Lower leg skin (tissue), 3 donors: ENCODE results near the gene NIPAL3.

Experiments used
- POLR2A ChIP-seq, 2 donors: fragments of 450-650 bp; IDR thresholded peaks; one replicate each; pipeline ENCODE4 v1.6.1; 2016 to 2017; ENCODE audit warnings: antibody characterized with exemption in 2 of 2, mild to moderate bottlenecking in 1 of 2, moderate library complexity in 1 of 2
- TF ChIP-seq, protein P1 (sequence below), 3 donors: fragments of 450-650 bp; IDR thresholded peaks; one replicate each; pipeline ENCODE4 v1.5.1; 2016; ENCODE audit warnings: antibody characterized with exemption in 3 of 3, mild to moderate bottlenecking in 3 of 3, moderate library complexity in 2 of 3

DNA sequence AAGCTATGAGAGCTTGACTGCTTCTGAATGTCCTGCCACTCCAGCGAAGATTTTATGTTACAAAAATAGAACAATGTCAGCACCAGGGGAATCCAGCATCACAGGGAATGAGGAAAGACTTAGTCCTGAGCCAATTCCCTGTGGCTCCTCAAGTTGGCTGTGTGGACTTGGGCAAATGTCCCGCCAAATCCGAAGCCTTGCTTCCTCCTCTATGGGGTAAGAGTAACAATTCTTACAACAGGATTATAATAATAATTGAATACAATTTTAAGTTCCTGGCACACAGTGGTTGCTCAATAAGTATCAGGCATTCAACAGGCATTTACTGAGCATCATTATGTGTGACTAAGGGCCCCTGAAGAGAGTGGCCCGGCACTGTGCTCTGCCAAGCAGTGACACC lies 46.4 kb upstream of the NIPAL3 start:
- TF ChIP-seq, protein P1, sequence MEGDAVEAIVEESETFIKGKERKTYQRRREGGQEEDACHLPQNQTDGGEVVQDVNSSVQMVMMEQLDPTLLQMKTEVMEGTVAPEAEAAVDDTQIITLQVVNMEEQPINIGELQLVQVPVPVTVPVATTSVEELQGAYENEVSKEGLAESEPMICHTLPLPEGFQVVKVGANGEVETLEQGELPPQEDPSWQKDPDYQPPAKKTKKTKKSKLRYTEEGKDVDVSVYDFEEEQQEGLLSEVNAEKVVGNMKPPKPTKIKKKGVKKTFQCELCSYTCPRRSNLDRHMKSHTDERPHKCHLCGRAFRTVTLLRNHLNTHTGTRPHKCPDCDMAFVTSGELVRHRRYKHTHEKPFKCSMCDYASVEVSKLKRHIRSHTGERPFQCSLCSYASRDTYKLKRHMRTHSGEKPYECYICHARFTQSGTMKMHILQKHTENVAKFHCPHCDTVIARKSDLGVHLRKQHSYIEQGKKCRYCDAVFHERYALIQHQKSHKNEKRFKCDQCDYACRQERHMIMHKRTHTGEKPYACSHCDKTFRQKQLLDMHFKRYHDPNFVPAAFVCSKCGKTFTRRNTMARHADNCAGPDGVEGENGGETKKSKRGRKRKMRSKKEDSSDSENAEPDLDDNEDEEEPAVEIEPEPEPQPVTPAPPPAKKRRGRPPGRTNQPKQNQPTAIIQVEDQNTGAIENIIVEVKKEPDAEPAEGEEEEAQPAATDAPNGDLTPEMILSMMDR (IDR thresholded peaks at IDR 0.05) = no peak
- no peak for TF ChIP-seq POLR2A (IDR thresholded peaks at IDR 0.05)
